K562 (cell line): ENCODE results near the gene OSBPL3. TPM values are rescaled to one million over a fixed set of nuclear protein-coding genes. Genes with fewer than 3 reads are reported as not detected.

Source experiments
- ATAC-seq: fragments of 200-7000 bp; cut with Tn5 transposase; 3 replicates; pipeline ENCODE4 v1.9.1; 2020; ENCODE audit warnings: moderate library complexity
- BruUV-seq: library from RNA; stranded (reverse); fragments of 400-500 nt; replicated peaks from 2 replicates; lab custom pipeline; 2021; lab: Mats Ljungman, UMichigan
- CTCF ChIA-PET: fragments of 300-600 bp; formaldehyde crosslinking; extraction: SDS; loops from one replicate; lab custom pipeline; 2021; ENCODE audit warnings: low intra/inter-chr PET ratio; lab: Yijun Ruan, JAX
- POLR2A ChIA-PET: fragments of 300-600, 350-650 bp; sonication (Branson Sonifier 250); formaldehyde crosslinking; extraction: SDS; loops from one replicate; lab custom pipeline; 2021; ENCODE audit warnings: antibody characterized with exemption, inconsistent platforms; lab: Yijun Ruan, JAX
- DNase-seq, 4 experiments: peaks; one replicate each; pipeline versions ENCODE4 v3.0.0 to v3.0.0-alpha.2; 2011 to 2018; ENCODE audit warnings: low spot score in 3 of 4, mixed read lengths in 3 of 4; ENCODE audit errors: extremely low read depth in 1 of 4
- FAIRE-seq: peaks from 2 replicates; lab custom pipeline; 2011; peaks lifted over from hg19 to GRCh38; lab: Jason Lieb, UNC
- H2AFZ ChIP-seq: 2 replicates; pipeline ENCODE4 v1.6.0; 2011; ENCODE audit warnings: low read depth, low read length, control low read depth, inconsistent platforms
- H3K27ac ChIP-seq: fragments of 200-600 bp; 3 replicates; pipeline ENCODE4 v1.8.0; 2011; ENCODE audit warnings: low read depth, mild to moderate bottlenecking, control low read depth, inconsistent platforms, low read length, moderate library complexity, mixed read lengths; ENCODE audit errors: extremely low read depth
- H3K27me3 ChIP-seq, 2 experiments: fragments of 300-600 bp in 1 of 2; 2 replicates in 1 of 2; 3 replicates in 1 of 2; pipeline versions ENCODE4 v1.6.0 to v1.8.0; 2011; ENCODE audit warnings: inconsistent platforms in 2 of 2, low read length in 2 of 2, mild to moderate bottlenecking in 1 of 2, mixed read lengths in 1 of 2, moderate library complexity in 1 of 2; ENCODE audit not compliant: control insufficient read depth in 2 of 2, insufficient read depth in 2 of 2
- H3K36me3 ChIP-seq: fragments of 300-600 bp; 3 replicates; pipeline ENCODE4 v1.8.0; 2011; ENCODE audit warnings: mild to moderate bottlenecking, low read length, inconsistent platforms; ENCODE audit not compliant: control insufficient read depth, insufficient read depth
- H3K4me1 ChIP-seq, 2 experiments: fragments of 200-600 bp in 1 of 2; replicated peaks in 1 of 2; 2 replicates in 1 of 2; 3 replicates in 1 of 2; pipeline versions ENCODE4 v1.5.1 to v1.8.0; 2011; ENCODE audit warnings: inconsistent platforms in 2 of 2, low read length in 2 of 2, mild to moderate bottlenecking in 1 of 2, mixed read lengths in 1 of 2, moderate library complexity in 1 of 2; ENCODE audit not compliant: control insufficient read depth in 2 of 2, insufficient read depth in 2 of 2
- H3K4me2 ChIP-seq: 2 replicates; pipeline ENCODE4 v1.6.1; 2011; ENCODE audit warnings: low read length, control low read depth, inconsistent platforms, mixed read lengths; ENCODE audit not compliant: insufficient read depth
- H3K4me3 ChIP-seq: fragments of 200-600 bp; sonication (generic), shearing (Covaris generic); 2 replicates; pipeline ENCODE4 v1.5.1; 2016; ENCODE audit warnings: control low read depth, inconsistent platforms
- H3K79me2 ChIP-seq: fragments of 200-600 bp; 3 replicates; pipeline ENCODE4 v1.8.0; 2011; ENCODE audit warnings: low read length, inconsistent platforms; ENCODE audit not compliant: control insufficient read depth, insufficient read depth
- H3K9ac ChIP-seq, 2 experiments: 2 replicates each; pipeline versions ENCODE4 v1.6.0 to v1.6.1; 2011; ENCODE audit warnings: low read depth in 2 of 2, low read length in 2 of 2, control low read depth in 1 of 2, inconsistent platforms in 1 of 2, mild to moderate bottlenecking in 1 of 2, mixed read lengths in 1 of 2; ENCODE audit not compliant: insufficient read depth in 1 of 2
- H3K9me1 ChIP-seq: one replicate; pipeline ENCODE4 v1.6.0; 2011; ENCODE audit warnings: inconsistent platforms, mild to moderate bottlenecking, low read length, moderate library complexity; ENCODE audit not compliant: control insufficient read depth, insufficient read depth
- H3K9me3 ChIP-seq: replicated peaks from 2 replicates; pipeline ENCODE4 v1.5.1; 2011; ENCODE audit warnings: low read depth, low read length, inconsistent platforms; ENCODE audit not compliant: control insufficient read depth, insufficient read depth
- H4K20me1 ChIP-seq: replicated peaks from 2 replicates; pipeline ENCODE4 v1.6.1; 2011; ENCODE audit warnings: low read length, inconsistent platforms, mixed read lengths; ENCODE audit not compliant: control insufficient read depth, insufficient read depth
- FOXJ3 ChIP-seq: sonication (generic); formaldehyde crosslinking; IDR thresholded peaks from 2 replicates; pipeline ENCODE4 v1.4.0; 2020; ENCODE audit warnings: mild to moderate bottlenecking, missing genetic modification reagents
- LEF1 ChIP-seq: fragments of 450-650 bp; IDR thresholded peaks from 2 replicates; pipeline ENCODE4 v1.6.1; 2016; ENCODE audit warnings: mild to moderate bottlenecking
- RHOXF2B ChIP-seq: fragments of 250-450 bp; sonication (Bioruptor Pico); conservative IDR thresholded peaks from 2 replicates; pipeline ENCODE4 v1.5.1; 2021
- TCFL5 ChIP-seq: fragments of 250-450 bp; sonication (Bioruptor Pico); conservative IDR thresholded peaks from 2 replicates; pipeline ENCODE4 v1.6.1; 2021; ENCODE audit warnings: mild to moderate bottlenecking, moderate library complexity, matching md5 sums
- ZNF124 ChIP-seq: sonication (generic); formaldehyde crosslinking; IDR thresholded peaks from 2 replicates; pipeline ENCODE4 v1.8.1; 2022; ENCODE audit warnings: missing genetic modification reagents
- ZNF174 ChIP-seq: fragments of 250-450 bp; sonication (Bioruptor Pico); IDR thresholded peaks from 2 replicates; pipeline ENCODE4 v1.4.0; 2020; ENCODE audit warnings: mild to moderate bottlenecking
- in situ Hi-C: fragments of 300-500 bp; cut with MboI; formaldehyde crosslinking; loops from 4 replicates; pipeline ENCODE4 v1.15.0; 2018; ENCODE audit warnings: inconsistent platforms, mixed read lengths
- intact Hi-C: fragments of 100-400 bp; cut with micrococcal nuclease; formaldehyde crosslinking; loops from 2 replicates; pipeline ENCODE4 v1.14.2; 2022
- polyA plus RNA-seq, 8 experiments: library from polyadenylated mRNA; depleted of rRNA in 4 of 8; stranded (reverse) in 5 of 8; unstranded in 3 of 8; fragments of >200 nt; fragmentation: Nextera tagmentation in 2 of 8; fragmentation: Illumina TruSeq in 1 of 8; extraction: Ambion mirVana in 2 of 8; extraction: Trizol in 1 of 8; gene quantifications; 2 replicates each; pipeline versions ENCODE4 v1.2.1 to v1.2.3, GENCODE V29; 2011 to 2014; ENCODE audit warnings: inconsistent platforms in 1 of 8, missing spikeins in 1 of 8
- total RNA-seq, 7 experiments: library from RNA; depleted of rRNA in 6 of 7; stranded (reverse); fragments of >200 nt in 6 of 7; fragmentation: Illumina TruSeq in 2 of 7; extraction: Trizol in 2 of 7; gene quantifications; 2 replicates each; pipeline versions ENCODE4 v1.2.1 to v1.2.3, GENCODE V29; 2011 to 2021; ENCODE audit warnings: low replicate concordance in 1 of 7
- TF ChIP-seq, protein P1 (sequence below): fragments of 450-650 bp; IDR thresholded peaks from 2 replicates; pipeline ENCODE4 v1.6.1; 2016; ENCODE audit warnings: low read depth, mild to moderate bottlenecking, moderate library complexity
- TF ChIP-seq, protein P2 (sequence below): fragments of 450-650 bp; formaldehyde crosslinking; IDR thresholded peaks from 2 replicates; pipeline ENCODE4 v1.4.0; 2020; ENCODE audit warnings: mild to moderate bottlenecking
- TF ChIP-seq, protein P3 (sequence below): fragments of 450-650 bp; IDR thresholded peaks from 2 replicates; pipeline ENCODE4 v1.6.1; 2016; ENCODE audit warnings: low read depth
- TF ChIP-seq, protein P4 (sequence below): IDR thresholded peaks from 2 replicates; pipeline ENCODE4 v1.6.1; 2012; ENCODE audit warnings: low read depth, low read length, improper control_type of control experiment, borderline replicate concordance

OSBPL3 gene
- total and polyA plus RNA-seq, 9 of the 15 experiments (the other 6 are each of a cell fraction or from before 2014, with no cell fraction given) = 4.8 to 37.2 (median 26.5) TPM

DNA sequence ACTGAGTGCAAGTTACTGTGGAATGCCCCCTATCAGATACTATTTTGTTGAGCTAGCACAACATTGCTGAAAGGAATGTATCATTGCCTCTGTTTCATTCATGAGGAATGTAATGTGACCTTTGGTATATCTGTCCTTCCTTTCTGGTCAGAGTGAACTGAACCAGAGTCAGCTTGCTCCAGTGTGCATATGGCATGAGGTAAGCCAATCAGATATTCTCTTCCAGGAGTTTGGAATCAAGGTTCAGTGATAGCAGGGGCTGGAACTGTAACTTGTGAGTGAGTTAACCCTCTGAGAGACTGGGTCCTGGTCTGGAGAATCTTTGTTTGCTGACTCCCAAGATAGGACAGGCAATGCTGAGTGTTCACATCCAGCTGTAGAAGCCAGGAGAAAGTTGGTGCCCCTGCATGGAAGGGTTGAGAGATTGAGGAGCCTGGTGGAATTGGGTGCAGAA lies 45.3 kb upstream of the OSBPL3 start:
- Histone ChIP-seq H3K27ac (no peak overlapping the region), H3K79me2 (no peaks in the 10 kb centered on the region), H3K9me1 (no peaks in the 10 kb centered on the region), H3K4me2 (no peak overlapping the region), H3K27me3 (peaks cover 0 to 13% of the 10 kb centered on the region in 2 experiments; a peak in 3 of 5 replicates), H3K9ac (no peak overlapping the region), H4K20me1 (no peaks in the 10 kb centered on the region), H3K36me3 (no peaks in the 10 kb centered on the region), H2AFZ (no peak overlapping the region), H3K9me3 (no peaks in the 10 kb centered on the region), H3K4me1 (peaks cover 4 to 16% of the 10 kb centered on the region in 2 experiments; a peak in 3 of 5 replicates), H3K4me3 (no peak overlapping the region)
- no peak for DNase-seq
- ATAC-seq = no peak
- no peak for FAIRE-seq
- no TSS peak for BruUV-seq
- intact Hi-C loops = loop anchor here (1.0 kb wide), 1 partner anchor 11 kb away; no protein-coding TSS in a partner anchor
- in situ Hi-C loops = no loop called here
- ChIA-PET CTCF (no interaction called here), POLR2A (no interaction called here)
- TF ChIP-seq, protein P1, sequence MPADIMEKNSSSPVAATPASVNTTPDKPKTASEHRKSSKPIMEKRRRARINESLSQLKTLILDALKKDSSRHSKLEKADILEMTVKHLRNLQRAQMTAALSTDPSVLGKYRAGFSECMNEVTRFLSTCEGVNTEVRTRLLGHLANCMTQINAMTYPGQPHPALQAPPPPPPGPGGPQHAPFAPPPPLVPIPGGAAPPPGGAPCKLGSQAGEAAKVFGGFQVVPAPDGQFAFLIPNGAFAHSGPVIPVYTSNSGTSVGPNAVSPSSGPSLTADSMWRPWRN = no peak
- TF ChIP-seq ZNF124 (CRISPR knock-in tag) (no peak), FOXJ3 (CRISPR knock-in tag) (no peak), LEF1 (no peak), ZNF174 (CRISPR knock-in tag) (no peak), TCFL5 (no peak), RHOXF2B (no peak)
- TF ChIP-seq, protein P2, sequence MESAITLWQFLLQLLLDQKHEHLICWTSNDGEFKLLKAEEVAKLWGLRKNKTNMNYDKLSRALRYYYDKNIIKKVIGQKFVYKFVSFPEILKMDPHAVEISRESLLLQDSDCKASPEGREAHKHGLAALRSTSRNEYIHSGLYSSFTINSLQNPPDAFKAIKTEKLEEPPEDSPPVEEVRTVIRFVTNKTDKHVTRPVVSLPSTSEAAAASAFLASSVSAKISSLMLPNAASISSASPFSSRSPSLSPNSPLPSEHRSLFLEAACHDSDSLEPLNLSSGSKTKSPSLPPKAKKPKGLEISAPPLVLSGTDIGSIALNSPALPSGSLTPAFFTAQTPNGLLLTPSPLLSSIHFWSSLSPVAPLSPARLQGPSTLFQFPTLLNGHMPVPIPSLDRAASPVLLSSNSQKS (CRISPR knock-in tag) = no peak
- TF ChIP-seq, protein P3, sequence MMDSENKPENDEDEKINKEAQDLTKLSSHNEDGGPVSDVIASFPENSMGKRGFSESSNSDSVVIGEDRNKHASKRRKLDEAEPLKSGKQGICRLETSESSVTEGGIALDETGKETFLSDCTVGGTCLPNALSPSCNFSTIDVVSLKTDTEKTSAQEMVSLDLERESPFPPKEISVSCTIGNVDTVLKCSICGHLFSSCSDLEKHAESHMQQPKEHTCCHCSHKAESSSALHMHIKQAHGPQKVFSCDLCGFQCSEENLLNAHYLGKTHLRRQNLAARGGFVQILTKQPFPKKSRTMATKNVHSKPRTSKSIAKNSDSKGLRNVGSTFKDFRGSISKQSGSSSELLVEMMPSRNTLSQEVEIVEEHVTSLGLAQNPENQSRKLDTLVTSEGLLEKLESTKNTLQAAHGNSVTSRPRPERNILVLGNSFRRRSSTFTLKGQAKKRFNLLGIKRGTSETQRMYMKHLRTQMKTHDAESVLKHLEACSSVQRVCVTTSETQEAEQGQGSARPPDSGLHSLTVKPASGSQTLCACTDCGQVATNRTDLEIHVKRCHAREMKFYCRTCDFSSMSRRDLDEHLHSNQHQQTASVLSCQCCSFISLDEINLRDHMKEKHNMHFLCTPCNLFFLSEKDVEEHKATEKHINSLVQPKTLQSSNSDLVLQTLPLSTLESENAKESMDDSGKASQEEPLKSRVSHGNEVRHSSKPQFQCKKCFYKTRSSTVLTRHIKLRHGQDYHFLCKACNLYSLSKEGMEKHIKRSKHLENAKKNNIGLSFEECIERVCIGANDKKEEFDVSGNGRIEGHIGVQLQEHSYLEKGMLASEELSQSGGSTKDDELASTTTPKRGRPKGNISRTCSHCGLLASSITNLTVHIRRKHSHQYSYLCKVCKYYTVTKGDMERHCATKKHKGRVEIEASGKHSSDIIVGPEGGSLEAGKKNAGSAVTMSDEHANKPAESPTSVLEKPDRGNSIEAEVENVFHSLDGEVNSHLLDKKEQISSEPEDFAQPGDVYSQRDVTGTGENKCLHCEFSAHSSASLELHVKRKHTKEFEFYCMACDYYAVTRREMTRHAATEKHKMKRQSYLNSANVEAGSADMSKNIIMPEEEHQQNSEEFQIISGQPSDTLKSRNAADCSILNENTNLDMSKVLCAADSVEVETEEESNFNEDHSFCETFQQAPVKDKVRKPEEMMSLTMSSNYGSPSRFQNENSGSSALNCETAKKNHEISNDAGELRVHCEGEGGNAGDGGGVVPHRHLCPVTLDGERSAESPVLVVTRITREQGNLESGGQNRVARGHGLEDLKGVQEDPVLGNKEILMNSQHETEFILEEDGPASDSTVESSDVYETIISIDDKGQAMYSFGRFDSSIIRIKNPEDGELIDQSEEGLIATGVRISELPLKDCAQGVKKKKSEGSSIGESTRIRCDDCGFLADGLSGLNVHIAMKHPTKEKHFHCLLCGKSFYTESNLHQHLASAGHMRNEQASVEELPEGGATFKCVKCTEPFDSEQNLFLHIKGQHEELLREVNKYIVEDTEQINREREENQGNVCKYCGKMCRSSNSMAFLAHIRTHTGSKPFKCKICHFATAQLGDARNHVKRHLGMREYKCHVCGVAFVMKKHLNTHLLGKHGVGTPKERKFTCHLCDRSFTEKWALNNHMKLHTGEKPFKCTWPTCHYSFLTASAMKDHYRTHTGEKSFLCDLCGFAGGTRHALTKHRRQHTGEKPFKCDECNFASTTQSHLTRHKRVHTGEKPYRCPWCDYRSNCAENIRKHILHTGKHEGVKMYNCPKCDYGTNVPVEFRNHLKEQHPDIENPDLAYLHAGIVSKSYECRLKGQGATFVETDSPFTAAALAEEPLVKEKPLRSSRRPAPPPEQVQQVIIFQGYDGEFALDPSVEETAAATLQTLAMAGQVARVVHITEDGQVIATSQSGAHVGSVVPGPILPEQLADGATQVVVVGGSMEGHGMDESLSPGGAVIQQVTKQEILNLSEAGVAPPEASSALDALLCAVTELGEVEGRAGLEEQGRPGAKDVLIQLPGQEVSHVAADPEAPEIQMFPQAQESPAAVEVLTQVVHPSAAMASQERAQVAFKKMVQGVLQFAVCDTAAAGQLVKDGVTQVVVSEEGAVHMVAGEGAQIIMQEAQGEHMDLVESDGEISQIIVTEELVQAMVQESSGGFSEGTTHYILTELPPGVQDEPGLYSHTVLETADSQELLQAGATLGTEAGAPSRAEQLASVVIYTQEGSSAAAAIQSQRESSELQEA = no peak
- TF ChIP-seq, protein P4, sequence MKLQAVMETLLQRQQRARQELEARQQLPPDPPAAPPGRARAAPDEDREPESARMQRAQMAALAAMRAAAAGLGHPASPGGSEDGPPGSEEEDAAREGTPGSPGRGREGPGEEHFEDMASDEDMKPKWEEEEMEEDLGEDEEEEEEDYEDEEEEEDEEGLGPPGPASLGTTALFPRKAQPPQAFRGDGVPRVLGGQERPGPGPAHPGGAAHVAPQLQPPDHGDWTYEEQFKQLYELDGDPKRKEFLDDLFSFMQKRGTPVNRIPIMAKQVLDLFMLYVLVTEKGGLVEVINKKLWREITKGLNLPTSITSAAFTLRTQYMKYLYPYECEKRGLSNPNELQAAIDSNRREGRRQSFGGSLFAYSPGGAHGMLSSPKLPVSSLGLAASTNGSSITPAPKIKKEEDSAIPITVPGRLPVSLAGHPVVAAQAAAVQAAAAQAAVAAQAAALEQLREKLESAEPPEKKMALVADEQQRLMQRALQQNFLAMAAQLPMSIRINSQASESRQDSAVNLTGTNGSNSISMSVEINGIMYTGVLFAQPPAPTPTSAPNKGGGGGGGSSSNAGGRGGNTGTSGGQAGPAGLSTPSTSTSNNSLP = no peak
